SU-DHL-6 (cell line): ENCODE results near the gene EIF3F.

ENCODE experiments used
- CTCF ChIP-seq: fragments of 200-600 bp; sonication (generic); IDR thresholded peaks from one replicate; pipeline ENCODE4 v1.5.1; 2017; ENCODE audit warnings: antibody characterized with exemption, mild to moderate bottlenecking, low read length, moderate library complexity; ENCODE audit not compliant: insufficient read depth, poor library complexity, severe bottlenecking
- EZH2phosphoT487 ChIP-seq: fragments of 200-600 bp; sonication (generic), shearing (Covaris generic); conservative IDR thresholded peaks from 2 replicates; pipeline ENCODE4 v1.6.1; 2018; ENCODE audit warnings: mild to moderate bottlenecking, antibody characterized with exemption, low read length, moderate library complexity, mixed read lengths

- TF ChIP-seq CTCF (no peak), EZH2phosphoT487 (no peak)
These were observed 31.9 kb upstream of the EIF3F start for GRCh38 chr11:7955191-7955590.
